ENCODE results near the gene SLC4A9.

- TF ChIP-seq CTCF (IDR thresholded peaks at IDR 0.05; ENCODE audit: low read depth, low read length, poor library complexity, severe bottlenecking): no peak
- no peak for TF ChIP-seq EZH2phosphoT487 (IDR thresholded peaks at IDR 0.05; ENCODE audit: borderline replicate concordance, low read length)
These were observed 12.6 kb upstream of the SLC4A9 start for GRCh38 chr5:140347360-140347759.
